Measurements from ENCODE around the gene ARHGAP21. TPM values are rescaled to one million over a fixed set of nuclear protein-coding genes. Genes with fewer than 3 reads are reported as not detected.

The ARHGAP21 gene
- polyA plus RNA-seq, 2 of the 4 experiments (the other 2 are of a cell fraction) = 30.5 to 84.4 TPM

DNA sequence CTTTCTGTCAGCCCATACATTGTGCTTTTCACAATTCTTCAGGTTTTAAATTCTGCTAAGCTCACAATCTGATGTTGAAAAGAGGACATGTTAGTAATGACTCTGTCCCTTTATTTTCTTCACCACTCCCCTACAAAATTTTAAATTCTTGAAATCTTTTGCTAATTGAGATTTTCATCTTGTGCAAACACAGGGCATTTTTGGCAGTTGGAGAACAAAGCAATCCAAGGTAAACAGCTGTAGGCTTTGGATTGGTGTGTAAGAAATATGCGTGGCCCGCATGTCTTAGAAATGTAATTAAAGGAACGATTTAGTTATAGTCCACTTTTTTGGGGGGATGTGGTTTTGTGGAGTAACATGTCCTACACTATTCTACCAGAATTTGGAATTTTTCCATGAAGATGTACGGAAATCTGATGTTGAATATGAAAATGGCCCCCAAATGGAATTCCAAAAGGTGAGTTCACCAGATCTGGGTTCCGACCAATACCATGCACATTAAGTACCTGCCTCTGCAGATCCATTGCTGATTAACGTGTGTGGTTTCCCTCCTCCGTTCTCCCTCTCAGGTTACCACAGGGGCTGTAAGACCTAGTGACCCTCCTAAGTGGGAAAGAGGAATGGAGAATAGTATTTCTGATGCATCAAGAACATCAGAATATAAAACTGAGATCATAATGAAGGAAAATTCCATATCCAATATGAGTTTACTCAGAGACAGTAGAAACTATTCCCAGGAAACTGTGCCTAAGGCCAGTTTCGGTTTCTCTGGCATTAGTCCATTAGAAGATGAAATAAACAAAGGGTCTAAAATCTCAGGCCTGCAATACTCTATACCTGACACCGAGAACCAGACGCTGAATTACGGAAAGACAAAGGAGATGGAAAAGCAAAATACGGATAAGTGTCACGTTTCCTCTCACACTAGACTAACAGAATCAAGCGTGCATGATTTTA lies 181.1 kb downstream of the ARHGAP21 start:
- FAIRE-seq = no peak
- CTCF ChIA-PET = interaction anchor here (0.9 kb wide), 1 partner anchor 290 kb away, joined by 3 read pairs; no protein-coding TSS in a partner anchor
- no peaks in the 10 kb centered on the region for H3K4me1 ChIP-seq
- no peaks in the 10 kb centered on the region for H3K9me3 ChIP-seq
- no peak overlapping the region for H3K4me3 ChIP-seq
- DNase-seq (ENCODE audit: low read depth in 1 of 2, low spot score in 1 of 2) = no peak
- no peak overlapping the region for H3K27ac ChIP-seq
- no peak overlapping the region for H3K4me2 ChIP-seq
- TF ChIP-seq RFX5 (IDR thresholded peaks at IDR 0.05) = no peak
- 90% methylated on average over 14 of the region's 14 CpGs for WGBS (ENCODE audit: missing lambda C conversion rate)
- ATAC-seq = no peak
- POLR2A ChIA-PET = no interaction called here

DNA sequence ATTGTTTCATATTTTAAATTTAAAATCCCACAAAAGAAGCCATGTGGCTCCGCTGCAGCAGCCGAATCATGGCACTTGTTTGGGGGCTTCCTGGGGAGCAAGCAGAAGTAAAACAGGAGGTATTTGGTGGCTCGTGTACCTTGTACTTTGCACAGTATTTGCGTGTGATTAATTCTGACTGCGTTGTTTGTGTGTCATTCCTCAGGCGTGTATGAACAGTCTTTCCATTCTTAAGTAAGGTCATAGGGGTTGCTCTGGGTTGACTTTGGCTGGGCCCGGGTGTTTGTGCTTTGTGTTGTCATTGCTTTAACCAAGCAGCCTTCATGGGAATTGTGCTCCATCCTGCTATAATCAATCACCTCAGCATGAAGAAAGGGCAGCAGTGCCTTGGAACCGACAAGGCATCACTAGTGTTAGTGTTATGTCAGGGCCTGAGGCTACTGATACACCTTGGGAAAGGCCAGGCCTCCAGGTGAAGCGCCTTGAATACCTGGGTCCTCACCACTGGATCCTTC lies 182.4 kb downstream of the ARHGAP21 start:
- no peaks in the 10 kb centered on the region for H3K9me3 ChIP-seq
- no peaks in the 10 kb centered on the region for H3K4me1 ChIP-seq
- TF ChIP-seq, protein P1, sequence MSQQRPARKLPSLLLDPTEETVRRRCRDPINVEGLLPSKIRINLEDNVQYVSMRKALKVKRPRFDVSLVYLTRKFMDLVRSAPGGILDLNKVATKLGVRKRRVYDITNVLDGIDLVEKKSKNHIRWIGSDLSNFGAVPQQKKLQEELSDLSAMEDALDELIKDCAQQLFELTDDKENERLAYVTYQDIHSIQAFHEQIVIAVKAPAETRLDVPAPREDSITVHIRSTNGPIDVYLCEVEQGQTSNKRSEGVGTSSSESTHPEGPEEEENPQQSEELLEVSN (IDR thresholded peaks at IDR 0.05; ENCODE audit: borderline replicate concordance, low read depth) = no peak
- 47% methylated on average over 9 of the region's 9 CpGs for WGBS (ENCODE audit: missing lambda C conversion rate)
- no peak for FAIRE-seq
- ATAC-seq = peak in 1 of 2 experiments; percentile 62; a peak in 3 of 6 replicates
- no peak overlapping the region for H3K4me3 ChIP-seq
- H3K27ac ChIP-seq = no peak overlapping the region
- peak in 1 of 2 experiments; percentile 48 for DNase-seq (ENCODE audit: low read depth in 1 of 2, low spot score in 1 of 2)
- POLR2A ChIA-PET = no interaction called here
- no peak overlapping the region for H3K4me2 ChIP-seq
- CTCF ChIA-PET = no interaction called here

DNA sequence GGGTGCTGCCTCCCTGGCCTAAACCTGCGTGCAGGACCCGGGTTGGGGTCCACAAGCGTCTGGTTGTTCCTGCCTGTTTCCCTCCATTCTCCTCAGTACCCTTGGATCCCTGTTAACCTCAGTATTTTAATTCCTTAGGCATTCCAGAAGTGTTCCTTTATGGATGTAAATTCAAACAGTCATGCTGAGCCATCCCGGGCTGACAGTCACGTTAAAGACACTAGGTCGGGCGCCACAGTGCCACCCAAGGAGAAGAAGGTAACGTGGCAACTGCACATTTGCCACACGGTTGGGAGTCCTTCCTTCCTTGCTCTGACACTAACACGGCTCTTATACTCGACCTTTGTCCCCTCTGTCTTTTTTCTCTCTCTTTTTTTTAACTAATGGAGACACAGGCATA lies 187.1 kb downstream of the ARHGAP21 start:
- POLR2A ChIA-PET = no interaction called here
- H3K4me3 ChIP-seq = no peak overlapping the region
- FAIRE-seq (no peak), DNase-seq (ENCODE audit: low read depth in 1 of 2, low spot score in 1 of 2) (no peak), ATAC-seq (no peak)
- H3K9me3 ChIP-seq = no peaks in the 10 kb centered on the region
- no peak for TF ChIP-seq RARB (CRISPR knock-in tag; IDR thresholded peaks at IDR 0.05)
- no peak for TF ChIP-seq HEYL (CRISPR knock-in tag; IDR thresholded peaks at IDR 0.05)
- TF ChIP-seq ZFP36 (IDR thresholded peaks at IDR 0.05; ENCODE audit: borderline replicate concordance, partially characterized antibody) = no peak
- TF ChIP-seq NFE2L2 (conservative IDR thresholded peaks at IDR 0.05; ENCODE audit: low read length) = no peak
- TF ChIP-seq, protein P2, sequence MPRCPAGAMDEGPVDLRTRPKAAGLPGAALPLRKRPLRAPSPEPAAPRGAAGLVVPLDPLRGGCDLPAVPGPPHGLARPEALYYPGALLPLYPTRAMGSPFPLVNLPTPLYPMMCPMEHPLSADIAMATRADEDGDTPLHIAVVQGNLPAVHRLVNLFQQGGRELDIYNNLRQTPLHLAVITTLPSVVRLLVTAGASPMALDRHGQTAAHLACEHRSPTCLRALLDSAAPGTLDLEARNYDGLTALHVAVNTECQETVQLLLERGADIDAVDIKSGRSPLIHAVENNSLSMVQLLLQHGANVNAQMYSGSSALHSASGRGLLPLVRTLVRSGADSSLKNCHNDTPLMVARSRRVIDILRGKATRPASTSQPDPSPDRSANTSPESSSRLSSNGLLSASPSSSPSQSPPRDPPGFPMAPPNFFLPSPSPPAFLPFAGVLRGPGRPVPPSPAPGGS (IDR thresholded peaks at IDR 0.05) = no peak
- TF ChIP-seq, protein P3, sequence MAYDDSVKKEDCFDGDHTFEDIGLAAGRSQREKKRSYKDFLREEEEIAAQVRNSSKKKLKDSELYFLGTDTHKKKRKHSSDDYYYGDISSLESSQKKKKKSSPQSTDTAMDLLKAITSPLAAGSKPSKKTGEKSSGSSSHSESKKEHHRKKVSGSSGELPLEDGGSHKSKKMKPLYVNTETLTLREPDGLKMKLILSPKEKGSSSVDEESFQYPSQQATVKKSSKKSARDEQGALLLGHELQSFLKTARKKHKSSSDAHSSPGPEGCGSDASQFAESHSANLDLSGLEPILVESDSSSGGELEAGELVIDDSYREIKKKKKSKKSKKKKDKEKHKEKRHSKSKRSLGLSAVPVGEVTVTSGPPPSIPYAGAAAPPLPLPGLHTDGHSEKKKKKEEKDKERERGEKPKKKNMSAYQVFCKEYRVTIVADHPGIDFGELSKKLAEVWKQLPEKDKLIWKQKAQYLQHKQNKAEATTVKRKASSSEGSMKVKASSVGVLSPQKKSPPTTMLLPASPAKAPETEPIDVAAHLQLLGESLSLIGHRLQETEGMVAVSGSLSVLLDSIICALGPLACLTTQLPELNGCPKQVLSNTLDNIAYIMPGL (CRISPR knock-in tag; IDR thresholded peaks at IDR 0.05; ENCODE audit: borderline replicate concordance) = no peak
- no peak for TF ChIP-seq FOSB (CRISPR knock-in tag; IDR thresholded peaks at IDR 0.05)
- no peak for TF ChIP-seq EHMT2 (IDR thresholded peaks at IDR 0.05; ENCODE audit: low read depth)
- TF ChIP-seq TFCP2L1 (CRISPR knock-in tag; IDR thresholded peaks at IDR 0.05) = no peak
- H3K27ac ChIP-seq = no peak overlapping the region
- H3K4me2 ChIP-seq = no peak overlapping the region
- no peaks in the 10 kb centered on the region for H3K4me1 ChIP-seq
- WGBS (ENCODE audit: missing lambda C conversion rate) = 78% methylated on average over 11 of the region's 11 CpGs
- CTCF ChIA-PET = interaction anchor here (0.7 to 1.2 kb wide), 3 partner anchors 22 to 1360 kb away, joined by 3 to 4 read pairs (median 3); no protein-coding TSS in a partner anchor

DNA sequence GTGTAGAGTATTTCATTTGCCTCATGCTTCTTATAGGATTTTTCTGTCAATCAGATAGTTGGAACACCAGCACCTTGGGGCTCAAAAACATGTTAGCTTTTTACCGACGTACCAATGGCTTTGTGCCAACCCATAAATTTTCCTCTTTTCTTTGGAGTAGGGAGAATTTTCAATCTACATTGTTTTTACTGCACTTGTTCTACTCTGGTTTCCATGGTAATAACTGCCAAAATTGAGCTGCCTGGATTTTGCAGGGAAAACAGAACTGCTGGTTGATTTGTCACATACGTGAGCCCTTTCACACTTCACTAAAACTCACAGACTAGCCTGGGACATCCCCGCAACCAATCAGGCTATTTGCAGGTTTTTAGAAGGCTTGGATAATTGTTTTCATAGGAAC lies 189.7 kb downstream of the ARHGAP21 start:
- WGBS (ENCODE audit: missing lambda C conversion rate) = 88% methylated on average over 4 of the region's 4 CpGs
- no peaks in the 10 kb centered on the region for H3K4me1 ChIP-seq
- H3K4me2 ChIP-seq = no peak overlapping the region
- H3K27ac ChIP-seq = no peak overlapping the region
- no peak for TF ChIP-seq HOXB5 (CRISPR knock-in tag; IDR thresholded peaks at IDR 0.05)
- no peak for TF ChIP-seq CHD2 (IDR thresholded peaks at IDR 0.05; ENCODE audit: low read length, partially characterized antibody)
- TF ChIP-seq SMC3 (IDR thresholded peaks at IDR 0.05) = no peak
- TF ChIP-seq, protein P4, sequence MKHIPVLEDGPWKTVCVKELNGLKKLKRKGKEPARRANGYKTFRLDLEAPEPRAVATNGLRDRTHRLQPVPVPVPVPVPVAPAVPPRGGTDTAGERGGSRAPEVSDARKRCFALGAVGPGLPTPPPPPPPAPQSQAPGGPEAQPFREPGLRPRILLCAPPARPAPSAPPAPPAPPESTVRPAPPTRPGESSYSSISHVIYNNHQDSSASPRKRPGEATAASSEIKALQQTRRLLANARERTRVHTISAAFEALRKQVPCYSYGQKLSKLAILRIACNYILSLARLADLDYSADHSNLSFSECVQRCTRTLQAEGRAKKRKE (CRISPR knock-in tag; IDR thresholded peaks at IDR 0.05; ENCODE audit: low read depth) = no peak
- TF ChIP-seq RAD21 (conservative IDR thresholded peaks at IDR 0.05 in 1 of 2, IDR thresholded peaks at IDR 0.05 in 1 of 2) = no peak
- TF ChIP-seq FOSB (CRISPR knock-in tag; IDR thresholded peaks at IDR 0.05) = no peak
- no peak for TF ChIP-seq TFCP2L1 (CRISPR knock-in tag; IDR thresholded peaks at IDR 0.05)
- no peak for TF ChIP-seq POLR2A (IDR thresholded peaks at IDR 0.05; ENCODE audit: low read length)
- TF ChIP-seq, protein P5, sequence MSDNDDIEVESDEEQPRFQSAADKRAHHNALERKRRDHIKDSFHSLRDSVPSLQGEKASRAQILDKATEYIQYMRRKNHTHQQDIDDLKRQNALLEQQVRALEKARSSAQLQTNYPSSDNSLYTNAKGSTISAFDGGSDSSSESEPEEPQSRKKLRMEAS (IDR thresholded peaks at IDR 0.05) = no peak
- no peak for TF ChIP-seq RFX5 (IDR thresholded peaks at IDR 0.05)
- no peak for TF ChIP-seq TP53 (CRISPR knock-in tag; IDR thresholded peaks at IDR 0.05)
- FAIRE-seq (no peak), ATAC-seq (no peak), DNase-seq (ENCODE audit: low read depth in 1 of 2, low spot score in 1 of 2) (no peak)
- POLR2A ChIA-PET = no interaction called here
- H3K9me3 ChIP-seq = no peaks in the 10 kb centered on the region
- CTCF ChIA-PET = interaction anchor here (0.6 to 1.7 kb wide), 4 partner anchors 8 to 252 kb away, joined by 3 to 4 read pairs (median 3); no protein-coding TSS in a partner anchor
- H3K4me3 ChIP-seq = no peak overlapping the region

Measured in A549 (cell line).